ENCODE data around the gene RLIM.
"Not testable (repeated sequence)": the region's sequence is repeated elsewhere in the genome, so short reads cannot be mapped to it uniquely, and the experiment has no call there.

Gene RLIM, protein sequence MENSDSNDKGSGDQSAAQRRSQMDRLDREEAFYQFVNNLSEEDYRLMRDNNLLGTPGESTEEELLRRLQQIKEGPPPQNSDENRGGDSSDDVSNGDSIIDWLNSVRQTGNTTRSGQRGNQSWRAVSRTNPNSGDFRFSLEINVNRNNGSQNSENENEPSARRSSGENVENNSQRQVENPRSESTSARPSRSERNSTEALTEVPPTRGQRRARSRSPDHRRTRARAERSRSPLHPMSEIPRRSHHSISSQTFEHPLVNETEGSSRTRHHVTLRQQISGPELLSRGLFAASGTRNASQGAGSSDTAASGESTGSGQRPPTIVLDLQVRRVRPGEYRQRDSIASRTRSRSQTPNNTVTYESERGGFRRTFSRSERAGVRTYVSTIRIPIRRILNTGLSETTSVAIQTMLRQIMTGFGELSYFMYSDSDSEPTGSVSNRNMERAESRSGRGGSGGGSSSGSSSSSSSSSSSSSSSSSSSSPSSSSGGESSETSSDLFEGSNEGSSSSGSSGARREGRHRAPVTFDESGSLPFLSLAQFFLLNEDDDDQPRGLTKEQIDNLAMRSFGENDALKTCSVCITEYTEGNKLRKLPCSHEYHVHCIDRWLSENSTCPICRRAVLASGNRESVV

GRCh38 chrX:74614093-74614909, at the start of gene RLIM:
RLIM (minus strand) TSS chrX:74614624; CDS start chrX:74595977, 18,647 bp downstream.
- peak; percentile 71 to 82 for DNase-seq (ENCODE audit: low spot score in 2 of 2)
- ATAC-seq (ENCODE audit: low read depth): peak; percentile 87
- Mint-ChIP-seq H3K27ac (peak within 1 kb of the TSS; percentile 98), H3K4me3 (peak within 1 kb of the TSS; percentile 99), H3K4me1 (peaks cover 8% of the 10 kb centered on the region), H3K27me3 (no peaks in the 10 kb centered on the region), H3K36me3 (peaks cover 6% of the 10 kb centered on the region), H3K9me3 (no peaks in the 10 kb centered on the region)

- Mint-ChIP-seq H3K4me1 (no peaks in the 10 kb centered on the region), H3K36me3 (no peaks in the 10 kb centered on the region), H3K27me3 (no peaks in the 10 kb centered on the region), H3K4me3 (no peak overlapping the region), H3K27ac (no peak overlapping the region), H3K9me3 (no peaks in the 10 kb centered on the region)
- ATAC-seq (ENCODE audit: low read depth) (no peak), DNase-seq (ENCODE audit: low spot score in 2 of 2) (no peak)
Measured at GRCh38 chrX:74656079-74656745, 41.8 kb upstream of the RLIM start.

GRCh38 chrX:74654953-74655352, 40.5 kb upstream of the RLIM start:
- ATAC-seq (ENCODE audit: low read depth); H3K4me3 Mint-ChIP-seq; H3K36me3 Mint-ChIP-seq; H3K27me3 Mint-ChIP-seq; H3K4me1 Mint-ChIP-seq; H3K9me3 Mint-ChIP-seq; DNase-seq (ENCODE audit: low spot score in 2 of 2); H3K27ac Mint-ChIP-seq: not testable (repeated sequence)

DNA sequence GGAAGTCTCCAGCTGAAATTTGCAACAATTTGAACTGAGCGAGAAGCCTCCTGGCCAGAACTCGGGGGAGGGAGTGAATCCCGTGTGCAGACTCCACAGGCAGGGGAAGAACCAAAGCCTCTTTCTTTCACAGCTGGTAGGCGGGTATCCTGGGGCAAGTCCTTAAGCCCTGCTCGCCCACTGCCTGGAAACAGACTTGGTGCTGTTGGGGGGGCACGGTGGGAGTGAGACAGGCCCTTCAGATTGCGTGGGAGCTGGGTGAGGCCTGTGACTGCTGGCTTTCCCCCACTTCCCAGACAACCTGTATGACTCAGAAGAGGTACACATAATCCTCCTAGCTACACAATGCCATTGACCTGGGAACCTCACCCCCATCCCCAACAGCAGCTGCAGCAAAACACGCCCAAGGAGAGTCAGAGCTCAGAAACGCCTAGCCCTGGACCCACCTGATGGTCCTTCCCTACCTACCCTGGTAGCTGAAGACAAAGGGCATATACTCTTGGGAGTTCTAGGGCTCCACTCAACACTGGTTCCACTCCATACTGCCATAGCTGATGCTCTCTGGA, 22.4 kb upstream of the RLIM start:
- no peaks in the 10 kb centered on the region for H3K36me3 Mint-ChIP-seq
- DNase-seq (ENCODE audit: low spot score in 2 of 2) (no peak), ATAC-seq (ENCODE audit: low read depth) (no peak)
- H3K4me3 Mint-ChIP-seq: no peak overlapping the region
- H3K27ac Mint-ChIP-seq: no peak overlapping the region
- H3K9me3 Mint-ChIP-seq: no peaks in the 10 kb centered on the region
- H3K4me1 Mint-ChIP-seq: no peaks in the 10 kb centered on the region
- H3K27me3 Mint-ChIP-seq: peaks cover 4% of the 10 kb centered on the region

GRCh38 chrX:74613370-74614092, 893 bp downstream of the RLIM start:
- Mint-ChIP-seq H3K36me3 (peaks cover 6% of the 10 kb centered on the region), H3K27ac (peak overlapping the region; percentile 98), H3K9me3 (no peaks in the 10 kb centered on the region), H3K4me1 (peaks cover 8% of the 10 kb centered on the region), H3K27me3 (no peaks in the 10 kb centered on the region), H3K4me3 (peak overlapping the region; percentile 99)
- ATAC-seq (ENCODE audit: low read depth) (no peak), DNase-seq (ENCODE audit: low spot score in 2 of 2) (no peak)

DNA sequence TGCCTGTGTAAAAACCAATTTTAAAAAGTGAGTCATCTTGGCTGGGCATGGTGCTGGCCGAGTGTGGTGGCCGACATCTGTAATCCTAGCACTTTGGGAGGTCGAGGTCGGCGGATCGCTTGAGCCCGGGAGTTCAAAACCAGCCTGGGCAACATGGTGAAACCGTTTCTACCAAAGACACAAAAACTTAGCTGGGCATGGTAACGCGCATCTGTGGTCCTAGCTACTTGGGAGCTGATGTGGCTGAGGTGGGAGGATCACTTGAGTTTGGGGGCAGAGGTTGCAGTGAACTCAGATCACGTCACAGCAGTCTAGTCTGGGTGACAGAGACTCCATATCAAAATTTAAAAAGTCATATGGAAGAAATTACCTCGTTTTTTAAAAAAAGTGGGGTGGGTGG, 7.6 kb downstream of the RLIM start:
- H3K36me3 Mint-ChIP-seq: peaks cover 6% of the 10 kb centered on the region
- H3K9me3 Mint-ChIP-seq: no peaks in the 10 kb centered on the region
- no peaks in the 10 kb centered on the region for H3K27me3 Mint-ChIP-seq

DNA sequence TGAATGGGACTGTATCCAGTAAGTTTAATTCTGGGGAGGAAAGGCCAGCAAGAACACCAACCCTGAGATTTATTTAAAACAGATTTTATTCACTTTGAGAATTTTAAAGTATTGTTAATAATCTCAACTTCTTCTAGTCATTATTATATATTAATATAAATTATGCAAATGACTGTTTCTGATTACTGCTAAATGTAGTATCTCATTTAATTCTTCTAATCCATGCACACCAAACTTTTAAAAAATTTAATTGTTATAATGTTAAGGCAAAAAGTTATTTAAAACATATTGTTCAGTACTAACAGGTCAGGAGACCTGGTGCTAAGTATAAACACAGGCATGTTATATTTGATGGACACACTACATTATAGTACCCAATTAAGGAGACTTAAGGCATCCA, 8.1 kb downstream of the RLIM start:
- no peaks in the 10 kb centered on the region for H3K9me3 Mint-ChIP-seq
- no peaks in the 10 kb centered on the region for H3K27me3 Mint-ChIP-seq
- DNase-seq (ENCODE audit: low spot score in 2 of 2): no peak
- H3K27ac Mint-ChIP-seq: no peak overlapping the region
- H3K4me3 Mint-ChIP-seq: no peak overlapping the region
- peaks cover 6% of the 10 kb centered on the region for H3K36me3 Mint-ChIP-seq
- ATAC-seq (ENCODE audit: low read depth): no peak
- peaks cover 11% of the 10 kb centered on the region for H3K4me1 Mint-ChIP-seq

More for the DNA sequence above, 7.6 kb downstream of the RLIM start:
- peaks cover 11% of the 10 kb centered on the region for H3K4me1 Mint-ChIP-seq
- ATAC-seq (ENCODE audit: low read depth) (no peak), DNase-seq (ENCODE audit: low spot score in 2 of 2) (no peak)
- H3K27ac Mint-ChIP-seq: no peak overlapping the region
- H3K4me3 Mint-ChIP-seq: no peak overlapping the region

DNA sequence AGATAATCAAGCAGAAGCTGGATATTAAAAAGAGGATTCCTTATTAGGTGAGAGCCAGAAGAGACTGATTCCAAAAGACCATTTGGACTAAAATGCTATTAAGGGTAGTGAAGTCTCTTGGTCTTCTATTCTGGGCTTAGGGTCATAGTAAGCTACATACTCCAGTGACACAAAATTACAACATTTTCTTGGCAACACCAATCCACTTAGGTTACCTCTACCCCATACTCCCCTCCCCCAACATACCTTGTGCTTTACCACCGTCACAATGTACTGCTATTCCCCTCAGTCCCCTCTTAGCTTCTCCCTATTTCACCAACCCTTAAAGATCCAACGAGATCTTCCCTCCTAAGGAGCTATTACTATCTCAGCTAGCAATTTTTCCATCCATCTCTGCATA, 11.4 kb downstream of the RLIM start:
- DNase-seq (ENCODE audit: low spot score in 2 of 2): no peak
- no peak overlapping the region for H3K4me3 Mint-ChIP-seq
- H3K4me1 Mint-ChIP-seq: peaks cover 15% of the 10 kb centered on the region
- peak overlapping the region; percentile 48 for H3K27ac Mint-ChIP-seq
- H3K27me3 Mint-ChIP-seq: no peaks in the 10 kb centered on the region
- peaks cover 5% of the 10 kb centered on the region for H3K36me3 Mint-ChIP-seq
- H3K9me3 Mint-ChIP-seq: no peaks in the 10 kb centered on the region
- ATAC-seq (ENCODE audit: low read depth): no peak

DNA sequence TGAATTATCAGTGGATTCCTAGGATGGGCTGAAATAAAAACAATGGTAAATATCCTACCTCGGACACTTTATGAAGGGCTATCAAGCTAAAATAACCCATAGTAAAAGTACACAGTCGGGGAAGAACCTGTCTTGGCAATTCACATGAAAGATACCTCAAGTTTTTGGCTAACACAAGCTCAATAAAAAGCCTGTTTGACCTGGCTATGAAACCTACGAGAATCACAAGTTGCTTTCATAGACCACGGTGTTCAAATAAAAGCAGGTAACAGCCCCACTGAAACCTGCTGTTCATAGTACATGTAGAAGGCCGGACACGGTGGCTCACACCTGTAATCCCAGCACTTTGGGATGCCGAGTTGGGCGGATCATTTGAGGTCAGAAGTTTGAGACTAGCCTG, 12.3 kb downstream of the RLIM start:
- H3K4me3 Mint-ChIP-seq: no peak overlapping the region
- H3K27me3 Mint-ChIP-seq: no peaks in the 10 kb centered on the region
- no peaks in the 10 kb centered on the region for H3K9me3 Mint-ChIP-seq
- ATAC-seq (ENCODE audit: low read depth) (no peak), DNase-seq (ENCODE audit: low spot score in 2 of 2) (no peak)
- peaks cover 5% of the 10 kb centered on the region for H3K36me3 Mint-ChIP-seq
- H3K27ac Mint-ChIP-seq: no peak overlapping the region
- peaks cover 15% of the 10 kb centered on the region for H3K4me1 Mint-ChIP-seq

DNA sequence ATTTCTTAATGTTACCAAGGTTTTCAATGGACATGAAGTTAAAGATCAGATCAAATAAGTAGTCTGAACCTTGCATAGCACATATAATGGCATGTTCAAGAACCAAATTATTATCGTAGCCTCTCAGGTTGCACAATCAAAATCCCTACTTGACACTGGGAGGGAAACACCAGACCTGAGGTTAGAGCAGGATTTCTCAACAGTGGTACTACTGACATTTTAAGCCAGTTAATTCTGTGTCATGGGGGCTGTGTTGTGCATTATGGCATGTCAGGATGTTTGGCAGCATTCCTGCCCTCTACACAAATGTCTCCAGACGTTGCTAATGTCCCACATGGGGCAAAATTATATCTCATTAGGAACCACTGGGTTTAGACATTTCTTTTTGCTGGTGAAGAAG, 20.8 kb downstream of the RLIM start:
- no peak for ATAC-seq (ENCODE audit: low read depth)
- Mint-ChIP-seq H3K4me1 (no peaks in the 10 kb centered on the region), H3K27me3 (no peaks in the 10 kb centered on the region), H3K9me3 (no peaks in the 10 kb centered on the region), H3K36me3 (peaks cover 12% of the 10 kb centered on the region), H3K27ac (no peak overlapping the region), H3K4me3 (no peak overlapping the region)
- no peak for DNase-seq (ENCODE audit: low spot score in 2 of 2)

DNA sequence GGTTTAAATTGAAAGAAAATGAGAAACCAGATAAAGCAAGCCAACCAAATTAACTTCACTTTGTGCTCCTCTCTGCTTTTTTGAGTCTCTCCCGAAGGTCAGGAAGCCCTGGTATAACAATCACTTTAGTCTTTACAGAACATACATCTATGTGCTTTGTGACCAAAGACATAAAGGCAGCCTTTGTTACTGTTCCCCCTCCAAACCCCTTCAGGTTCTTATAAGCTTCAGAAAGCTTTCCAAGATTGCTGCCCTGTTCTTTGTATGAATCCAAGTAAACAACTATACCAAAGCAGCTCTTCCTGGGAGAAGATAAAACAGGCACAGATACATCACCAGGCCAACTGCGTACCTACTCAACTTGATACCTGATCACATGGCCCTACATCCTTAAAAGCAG, 28.7 kb downstream of the RLIM start:
- ATAC-seq (ENCODE audit: low read depth) (no peak), DNase-seq (ENCODE audit: low spot score in 2 of 2) (no peak)
- H3K36me3 Mint-ChIP-seq: peaks cover 4% of the 10 kb centered on the region
- no peaks in the 10 kb centered on the region for H3K4me1 Mint-ChIP-seq
- no peaks in the 10 kb centered on the region for H3K9me3 Mint-ChIP-seq
- no peaks in the 10 kb centered on the region for H3K27me3 Mint-ChIP-seq
- H3K4me3 Mint-ChIP-seq: no peak overlapping the region
- no peak overlapping the region for H3K27ac Mint-ChIP-seq

GRCh38 chrX:74579597-74580198, 34.7 kb downstream of the RLIM start:
- H3K9me3 Mint-ChIP-seq: no peaks in the 10 kb centered on the region
- H3K4me3 Mint-ChIP-seq: no peak overlapping the region
- H3K27ac Mint-ChIP-seq: no peak overlapping the region
- ATAC-seq (ENCODE audit: low read depth) (no peak), DNase-seq (ENCODE audit: low spot score in 2 of 2) (no peak)
- H3K4me1 Mint-ChIP-seq: peaks cover 2% of the 10 kb centered on the region
- H3K27me3 Mint-ChIP-seq: no peaks in the 10 kb centered on the region
- H3K36me3 Mint-ChIP-seq: peaks cover 2% of the 10 kb centered on the region

DNA sequence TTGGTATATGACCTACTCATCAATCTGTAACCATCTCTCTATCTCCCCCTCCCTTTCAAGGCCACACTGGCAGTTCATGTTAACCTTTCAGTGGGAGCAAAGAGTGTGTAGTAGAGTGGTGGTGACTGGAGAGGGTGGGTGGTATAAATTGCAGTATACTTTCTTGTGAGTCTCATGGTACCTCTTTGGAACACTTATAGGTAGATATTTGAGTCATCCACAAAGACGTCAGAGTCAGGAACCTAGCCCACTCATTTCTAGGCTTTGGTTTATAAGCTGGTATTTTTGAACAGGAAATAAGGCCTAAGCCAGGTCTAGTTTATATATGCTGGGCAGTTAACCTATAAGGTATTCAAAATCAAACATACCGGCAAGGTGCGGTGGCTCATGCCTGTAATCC, 36.3 kb downstream of the RLIM start:
- Mint-ChIP-seq H3K36me3 (no peaks in the 10 kb centered on the region), H3K4me3 (no peak overlapping the region), H3K4me1 (peaks cover 2% of the 10 kb centered on the region), H3K27ac (no peak overlapping the region), H3K9me3 (no peaks in the 10 kb centered on the region), H3K27me3 (no peaks in the 10 kb centered on the region)
- DNase-seq (ENCODE audit: low spot score in 2 of 2) (no peak), ATAC-seq (ENCODE audit: low read depth) (no peak)

Data from memory B cell (primary cell).